NB4 (cell line): Measurements from ENCODE around the gene STAG1.

Source experiments
- POLR2A ChIP-seq: IDR thresholded peaks from 2 replicates; pipeline ENCODE4 v1.6.1; 2011; ENCODE audit warnings: mild to moderate bottlenecking; ENCODE audit not compliant: insufficient read length; ENCODE audit errors: extremely low read depth
- TF ChIP-seq, protein P1 (sequence below): IDR thresholded peaks from 2 replicates; pipeline ENCODE4 v1.6.1; 2011; ENCODE audit warnings: low read depth, low read length
- TF ChIP-seq, protein P2 (sequence below): IDR thresholded peaks from one replicate; pipeline ENCODE4 v1.5.1; 2012; ENCODE audit warnings: low read depth, low read length

DNA sequence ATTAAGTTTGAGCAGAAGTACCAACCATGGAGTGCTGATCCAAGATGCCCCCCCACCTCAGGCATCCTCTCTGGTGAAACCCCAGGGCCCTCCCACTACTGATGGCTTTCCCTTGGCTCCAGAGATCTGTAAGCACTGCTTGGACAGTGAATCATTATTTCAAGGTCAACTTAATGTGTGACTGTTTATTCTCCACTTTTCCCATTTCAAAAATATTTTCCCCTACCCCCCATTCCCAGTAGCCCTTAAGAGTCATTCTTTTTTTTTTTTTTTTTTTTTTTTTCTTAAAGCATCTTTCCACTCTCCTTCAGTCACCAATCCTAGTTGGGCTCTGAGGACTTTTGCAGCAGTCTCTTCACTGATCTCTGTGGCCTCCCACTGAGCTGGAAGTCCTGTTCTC lies 419.4 kb downstream of the STAG1 start:
- TF ChIP-seq POLR2A, result no peak
- TF ChIP-seq, protein P1, sequence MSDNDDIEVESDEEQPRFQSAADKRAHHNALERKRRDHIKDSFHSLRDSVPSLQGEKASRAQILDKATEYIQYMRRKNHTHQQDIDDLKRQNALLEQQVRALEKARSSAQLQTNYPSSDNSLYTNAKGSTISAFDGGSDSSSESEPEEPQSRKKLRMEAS, result no peak
- TF ChIP-seq, protein P2, sequence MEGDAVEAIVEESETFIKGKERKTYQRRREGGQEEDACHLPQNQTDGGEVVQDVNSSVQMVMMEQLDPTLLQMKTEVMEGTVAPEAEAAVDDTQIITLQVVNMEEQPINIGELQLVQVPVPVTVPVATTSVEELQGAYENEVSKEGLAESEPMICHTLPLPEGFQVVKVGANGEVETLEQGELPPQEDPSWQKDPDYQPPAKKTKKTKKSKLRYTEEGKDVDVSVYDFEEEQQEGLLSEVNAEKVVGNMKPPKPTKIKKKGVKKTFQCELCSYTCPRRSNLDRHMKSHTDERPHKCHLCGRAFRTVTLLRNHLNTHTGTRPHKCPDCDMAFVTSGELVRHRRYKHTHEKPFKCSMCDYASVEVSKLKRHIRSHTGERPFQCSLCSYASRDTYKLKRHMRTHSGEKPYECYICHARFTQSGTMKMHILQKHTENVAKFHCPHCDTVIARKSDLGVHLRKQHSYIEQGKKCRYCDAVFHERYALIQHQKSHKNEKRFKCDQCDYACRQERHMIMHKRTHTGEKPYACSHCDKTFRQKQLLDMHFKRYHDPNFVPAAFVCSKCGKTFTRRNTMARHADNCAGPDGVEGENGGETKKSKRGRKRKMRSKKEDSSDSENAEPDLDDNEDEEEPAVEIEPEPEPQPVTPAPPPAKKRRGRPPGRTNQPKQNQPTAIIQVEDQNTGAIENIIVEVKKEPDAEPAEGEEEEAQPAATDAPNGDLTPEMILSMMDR, result no peak
